SK-N-SH treated with all-trans-retinoic acid at 6 μM for 48 hours (cell line): ENCODE results near the gene HMGCR.

Source experiments
- BACH2 ChIP-seq: fragments of 250-450 bp; sonication (Bioruptor Pico); IDR thresholded peaks from 2 replicates; pipeline ENCODE4 v1.9.0; 2021; ENCODE audit warnings: mild to moderate bottlenecking, borderline replicate concordance
- GLIS3 ChIP-seq: fragments of 250-450 bp; sonication (Bioruptor Pico); IDR thresholded peaks from 2 replicates; pipeline ENCODE4 v1.5.0; 2020; ENCODE audit warnings: mild to moderate bottlenecking, moderate library complexity
- PPARA ChIP-seq: fragments of 250-450 bp; sonication (Bioruptor Pico); IDR thresholded peaks from 2 replicates; pipeline ENCODE4 v1.5.0; 2020; ENCODE audit warnings: mild to moderate bottlenecking, borderline replicate concordance
- RARB ChIP-seq: fragments of 250-450 bp; sonication (Bioruptor Pico); IDR thresholded peaks from 2 replicates; pipeline ENCODE4 v1.8.0; 2021; ENCODE audit warnings: mild to moderate bottlenecking, moderate library complexity
- TCF4 ChIP-seq: fragments of 250-450 bp; sonication (Bioruptor Pico); IDR thresholded peaks from 2 replicates; pipeline ENCODE4 v1.8.0; 2021; ENCODE audit warnings: mild to moderate bottlenecking, moderate library complexity, borderline replicate concordance
- TOX ChIP-seq: fragments of 250-450 bp; sonication (Bioruptor Pico); IDR thresholded peaks from 2 replicates; pipeline ENCODE4 v1.8.0; 2021; ENCODE audit warnings: mild to moderate bottlenecking, moderate library complexity, borderline replicate concordance
- ZC3H10 ChIP-seq: fragments of 250-450 bp; sonication (Bioruptor Pico); IDR thresholded peaks from 2 replicates; pipeline ENCODE4 v1.5.1; 2021; ENCODE audit warnings: mild to moderate bottlenecking, moderate library complexity
- ZNF565 ChIP-seq: fragments of 450-650 bp; formaldehyde crosslinking; conservative IDR thresholded peaks from 2 replicates; pipeline ENCODE4 v1.5.0; 2020; ENCODE audit warnings: low read depth, mild to moderate bottlenecking, moderate library complexity
- ZNF70 ChIP-seq: fragments of 450-650 bp; formaldehyde crosslinking; IDR thresholded peaks from 2 replicates; pipeline ENCODE4 v1.5.0; 2020; ENCODE audit warnings: mild to moderate bottlenecking, moderate library complexity
- ZNF8 ChIP-seq: fragments of 450-650 bp; formaldehyde crosslinking; IDR thresholded peaks from 2 replicates; pipeline ENCODE4 v1.5.0; 2020; ENCODE audit warnings: mild to moderate bottlenecking, moderate library complexity
- TF ChIP-seq, protein P1 (sequence below): fragments of 250-450 bp; sonication (Bioruptor Pico); IDR thresholded peaks from 2 replicates; pipeline ENCODE4 v1.5.1; 2020; ENCODE audit warnings: low read depth, mild to moderate bottlenecking, moderate library complexity
- TF ChIP-seq, protein P2 (sequence below): fragments of 250-450 bp; sonication (Bioruptor Pico); IDR thresholded peaks from 2 replicates; pipeline ENCODE4 v1.8.0; 2020; ENCODE audit warnings: mild to moderate bottlenecking, moderate library complexity, borderline replicate concordance
- TF ChIP-seq, protein P3 (sequence below): fragments of 250-450 bp; sonication (Bioruptor Pico); IDR thresholded peaks from 2 replicates; pipeline ENCODE4 v1.5.1; 2021; ENCODE audit warnings: mild to moderate bottlenecking, moderate library complexity
- TF ChIP-seq, protein P4 (sequence below): fragments of 250-450 bp; sonication (Bioruptor Pico); IDR thresholded peaks from 2 replicates; pipeline ENCODE4 v1.5.0; 2020; ENCODE audit warnings: mild to moderate bottlenecking, moderate library complexity

DNA sequence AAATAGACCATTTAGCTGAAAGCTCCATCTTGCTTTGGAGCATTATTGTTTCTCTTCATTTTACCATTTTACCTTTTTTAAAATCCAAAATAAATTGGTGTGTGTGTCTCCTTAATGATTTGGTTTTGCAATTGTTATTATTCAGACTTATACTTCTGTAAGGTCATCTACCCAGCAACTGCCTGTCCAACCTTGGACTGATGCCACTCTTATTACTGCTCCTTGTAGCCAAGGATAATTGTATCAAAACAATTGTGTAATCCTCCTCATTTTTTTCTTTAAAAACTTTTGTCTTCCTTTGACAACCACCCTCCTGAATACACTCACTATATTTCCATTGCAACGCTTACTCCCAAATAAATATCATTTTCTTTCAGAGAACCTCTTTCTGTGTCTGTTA is 30.3 kb upstream of the HMGCR start:
- no peak for TF ChIP-seq ZNF565 (CRISPR knock-in tag)
- TF ChIP-seq, protein P1, sequence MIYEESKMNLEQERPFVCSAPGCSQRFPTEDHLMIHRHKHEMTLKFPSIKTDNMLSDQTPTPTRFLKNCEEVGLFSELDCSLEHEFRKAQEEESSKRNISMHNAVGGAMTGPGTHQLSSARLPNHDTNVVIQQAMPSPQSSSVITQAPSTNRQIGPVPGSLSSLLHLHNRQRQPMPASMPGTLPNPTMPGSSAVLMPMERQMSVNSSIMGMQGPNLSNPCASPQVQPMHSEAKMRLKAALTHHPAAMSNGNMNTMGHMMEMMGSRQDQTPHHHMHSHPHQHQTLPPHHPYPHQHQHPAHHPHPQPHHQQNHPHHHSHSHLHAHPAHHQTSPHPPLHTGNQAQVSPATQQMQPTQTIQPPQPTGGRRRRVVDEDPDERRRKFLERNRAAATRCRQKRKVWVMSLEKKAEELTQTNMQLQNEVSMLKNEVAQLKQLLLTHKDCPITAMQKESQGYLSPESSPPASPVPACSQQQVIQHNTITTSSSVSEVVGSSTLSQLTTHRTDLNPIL (CRISPR knock-in tag): no peak
- TF ChIP-seq ZNF70 (CRISPR knock-in tag): no peak
- TF ChIP-seq TOX: no peak
- TF ChIP-seq ZC3H10 (CRISPR knock-in tag): no peak
- TF ChIP-seq ZNF8 (CRISPR knock-in tag): no peak
- TF ChIP-seq, protein P2, sequence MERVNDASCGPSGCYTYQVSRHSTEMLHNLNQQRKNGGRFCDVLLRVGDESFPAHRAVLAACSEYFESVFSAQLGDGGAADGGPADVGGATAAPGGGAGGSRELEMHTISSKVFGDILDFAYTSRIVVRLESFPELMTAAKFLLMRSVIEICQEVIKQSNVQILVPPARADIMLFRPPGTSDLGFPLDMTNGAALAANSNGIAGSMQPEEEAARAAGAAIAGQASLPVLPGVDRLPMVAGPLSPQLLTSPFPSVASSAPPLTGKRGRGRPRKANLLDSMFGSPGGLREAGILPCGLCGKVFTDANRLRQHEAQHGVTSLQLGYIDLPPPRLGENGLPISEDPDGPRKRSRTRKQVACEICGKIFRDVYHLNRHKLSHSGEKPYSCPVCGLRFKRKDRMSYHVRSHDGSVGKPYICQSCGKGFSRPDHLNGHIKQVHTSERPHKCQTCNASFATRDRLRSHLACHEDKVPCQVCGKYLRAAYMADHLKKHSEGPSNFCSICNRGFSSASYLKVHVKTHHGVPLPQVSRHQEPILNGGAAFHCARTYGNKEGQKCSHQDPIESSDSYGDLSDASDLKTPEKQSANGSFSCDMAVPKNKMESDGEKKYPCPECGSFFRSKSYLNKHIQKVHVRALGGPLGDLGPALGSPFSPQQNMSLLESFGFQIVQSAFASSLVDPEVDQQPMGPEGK (CRISPR knock-in tag): no peak
- no peak for TF ChIP-seq BACH2 (CRISPR knock-in tag)
- TF ChIP-seq RARB (CRISPR knock-in tag): no peak
- no peak for TF ChIP-seq GLIS3 (CRISPR knock-in tag)
- no peak for TF ChIP-seq TCF4 (CRISPR knock-in tag)
- TF ChIP-seq, protein P3, sequence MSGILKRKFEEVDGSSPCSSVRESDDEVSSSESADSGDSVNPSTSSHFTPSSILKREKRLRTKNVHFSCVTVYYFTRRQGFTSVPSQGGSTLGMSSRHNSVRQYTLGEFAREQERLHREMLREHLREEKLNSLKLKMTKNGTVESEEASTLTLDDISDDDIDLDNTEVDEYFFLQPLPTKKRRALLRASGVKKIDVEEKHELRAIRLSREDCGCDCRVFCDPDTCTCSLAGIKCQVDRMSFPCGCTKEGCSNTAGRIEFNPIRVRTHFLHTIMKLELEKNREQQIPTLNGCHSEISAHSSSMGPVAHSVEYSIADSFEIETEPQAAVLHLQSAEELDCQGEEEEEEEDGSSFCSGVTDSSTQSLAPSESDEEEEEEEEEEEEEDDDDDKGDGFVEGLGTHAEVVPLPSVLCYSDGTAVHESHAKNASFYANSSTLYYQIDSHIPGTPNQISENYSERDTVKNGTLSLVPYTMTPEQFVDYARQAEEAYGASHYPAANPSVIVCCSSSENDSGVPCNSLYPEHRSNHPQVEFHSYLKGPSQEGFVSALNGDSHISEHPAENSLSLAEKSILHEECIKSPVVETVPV: no peak
- TF ChIP-seq, protein P4, sequence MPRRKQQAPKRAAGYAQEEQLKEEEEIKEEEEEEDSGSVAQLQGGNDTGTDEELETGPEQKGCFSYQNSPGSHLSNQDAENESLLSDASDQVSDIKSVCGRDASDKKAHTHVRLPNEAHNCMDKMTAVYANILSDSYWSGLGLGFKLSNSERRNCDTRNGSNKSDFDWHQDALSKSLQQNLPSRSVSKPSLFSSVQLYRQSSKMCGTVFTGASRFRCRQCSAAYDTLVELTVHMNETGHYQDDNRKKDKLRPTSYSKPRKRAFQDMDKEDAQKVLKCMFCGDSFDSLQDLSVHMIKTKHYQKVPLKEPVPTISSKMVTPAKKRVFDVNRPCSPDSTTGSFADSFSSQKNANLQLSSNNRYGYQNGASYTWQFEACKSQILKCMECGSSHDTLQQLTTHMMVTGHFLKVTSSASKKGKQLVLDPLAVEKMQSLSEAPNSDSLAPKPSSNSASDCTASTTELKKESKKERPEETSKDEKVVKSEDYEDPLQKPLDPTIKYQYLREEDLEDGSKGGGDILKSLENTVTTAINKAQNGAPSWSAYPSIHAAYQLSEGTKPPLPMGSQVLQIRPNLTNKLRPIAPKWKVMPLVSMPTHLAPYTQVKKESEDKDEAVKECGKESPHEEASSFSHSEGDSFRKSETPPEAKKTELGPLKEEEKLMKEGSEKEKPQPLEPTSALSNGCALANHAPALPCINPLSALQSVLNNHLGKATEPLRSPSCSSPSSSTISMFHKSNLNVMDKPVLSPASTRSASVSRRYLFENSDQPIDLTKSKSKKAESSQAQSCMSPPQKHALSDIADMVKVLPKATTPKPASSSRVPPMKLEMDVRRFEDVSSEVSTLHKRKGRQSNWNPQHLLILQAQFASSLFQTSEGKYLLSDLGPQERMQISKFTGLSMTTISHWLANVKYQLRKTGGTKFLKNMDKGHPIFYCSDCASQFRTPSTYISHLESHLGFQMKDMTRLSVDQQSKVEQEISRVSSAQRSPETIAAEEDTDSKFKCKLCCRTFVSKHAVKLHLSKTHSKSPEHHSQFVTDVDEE: no peak
- TF ChIP-seq PPARA (CRISPR knock-in tag): no peak
